Stimulated activated CD8-positive, alpha-beta memory T cell treated with anti-CD3 and anti-CD28 coated beads, Interleukin-7, amount 100 ng/mL, for 1 hour (primary cell): Measurements from ENCODE around the gene RADIL.

Source experiments
- DNase-seq, 2 donors: peaks; one replicate each; pipeline ENCODE4 v3.0.0-alpha.2; 2020; ENCODE audit warnings: low read depth in 2 of 2

RADIL gene

GRCh38 chr7:4792537-4793126 is 90.9 kb downstream of the RADIL start:
- no peak for DNase-seq

- peak; percentile 60 to 64 for DNase-seq
These were observed 91.6 kb downstream of the RADIL start for GRCh38 chr7:4791738-4792536.

GRCh38 chr7:4791101-4791737 is 92.3 kb downstream of the RADIL start:
- no peak for DNase-seq

GRCh38 chr7:4790516-4790991 is 93.0 kb downstream of the RADIL start:
- no peak for DNase-seq

GRCh38 chr7:4790078-4790465 is 93.4 kb downstream of the RADIL start:
- DNase-seq, result no peak

- no peak for DNase-seq
These were observed 94.1 kb downstream of the RADIL start for GRCh38 chr7:4789194-4790077.

GRCh38 chr7:4788627-4789189 is 94.8 kb downstream of the RADIL start:
- no peak for DNase-seq

- no peak for DNase-seq
These were observed 95.4 kb downstream of the RADIL start for GRCh38 chr7:4787947-4788626.

GRCh38 chr7:4787541-4787940 is 96.0 kb downstream of the RADIL start:
- no peak for DNase-seq

GRCh38 chr7:4786015-4786414 is 97.5 kb downstream of the RADIL start:
- no peak for DNase-seq

- no peak for DNase-seq
These were observed 98.1 kb downstream of the RADIL start for GRCh38 chr7:4785371-4785770.

- no peak for DNase-seq
These were observed 98.7 kb downstream of the RADIL start for GRCh38 chr7:4784799-4785198.

- no peak for DNase-seq
These were observed 99.7 kb downstream of the RADIL start for GRCh38 chr7:4783762-4784351.

- no peak for DNase-seq
These were observed 100.2 kb downstream of the RADIL start for GRCh38 chr7:4783292-4783652.

- no peak for DNase-seq
These were observed 100.9 kb downstream of the RADIL start for GRCh38 chr7:4782333-4783291.

- DNase-seq, result no peak
These were observed 102.0 kb downstream of the RADIL start for GRCh38 chr7:4781366-4782069.

GRCh38 chr7:4779118-4779517 is 104.4 kb downstream of the RADIL start:
- no peak for DNase-seq

GRCh38 chr7:4775848-4776623 is 107.5 kb downstream of the RADIL start:
- DNase-seq, result peak; percentile 12 to 19
